Activated CD8-positive, alpha-beta memory T cell treated with anti-CD3 and anti-CD28 coated beads, Interleukin-2, amount 50 U/mL, for 24 hours (primary cell): ENCODE measurements around the gene H6PD.

Source experiments
- DNase-seq: peaks from one replicate; pipeline ENCODE4 v3.0.0-alpha.2; 2020; ENCODE audit errors: extremely low read depth

Gene H6PD

GRCh38 chr1:9240914-9241820 lies 6.6 kb downstream of the H6PD start:
- no peak for DNase-seq

DNA sequence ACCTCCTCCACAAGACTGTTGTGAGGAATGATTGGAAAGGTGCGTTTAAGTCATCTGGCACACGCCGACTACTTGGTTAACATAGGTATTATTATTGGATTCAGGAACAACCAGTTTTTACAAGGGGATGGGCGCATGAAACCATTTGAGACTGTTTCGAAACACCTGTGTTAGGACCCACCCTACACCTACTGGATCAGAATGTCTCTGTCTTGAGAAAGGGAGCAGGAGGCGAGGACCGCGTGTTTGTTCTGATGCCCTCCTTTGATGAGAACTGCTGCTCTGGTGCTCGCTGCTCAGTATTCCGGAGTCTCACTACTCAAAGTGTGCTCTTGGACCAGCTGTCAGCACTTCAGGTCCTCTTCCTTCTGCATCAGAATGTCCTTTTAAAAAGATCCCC lies 7.3 kb downstream of the H6PD start:
- no peak for DNase-seq

DNA sequence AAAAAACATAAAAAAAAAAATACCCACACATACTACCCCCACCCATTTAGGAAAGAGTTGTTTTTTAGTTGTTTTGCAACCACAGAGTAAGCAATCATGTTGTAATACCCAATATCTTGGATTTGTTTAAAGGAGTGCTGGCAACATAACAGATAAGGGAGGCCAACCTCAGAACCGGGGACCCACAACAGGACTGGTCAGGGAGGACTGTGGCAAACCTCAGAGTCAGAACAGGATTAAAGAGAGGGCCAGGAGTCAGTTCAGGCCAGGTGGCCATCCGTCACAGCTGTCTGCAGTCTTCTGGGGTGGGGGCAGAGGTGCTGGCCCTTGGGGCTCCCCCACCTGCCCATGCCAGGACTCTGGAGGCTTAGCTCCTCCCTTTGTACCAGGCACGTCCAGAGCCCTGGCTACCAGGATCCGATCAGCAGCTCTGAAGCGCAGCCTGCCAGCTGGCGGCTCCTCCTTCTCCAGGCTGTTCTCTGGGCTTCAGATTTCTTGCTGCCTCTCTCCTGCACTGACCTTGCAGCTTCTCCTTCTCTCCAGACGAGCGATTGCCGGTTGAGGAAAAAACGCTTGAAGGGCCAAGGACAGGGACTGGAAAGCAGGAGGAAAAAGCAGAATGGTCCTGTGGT lies 7.9 kb downstream of the H6PD start:
- DNase-seq = no peak

DNA sequence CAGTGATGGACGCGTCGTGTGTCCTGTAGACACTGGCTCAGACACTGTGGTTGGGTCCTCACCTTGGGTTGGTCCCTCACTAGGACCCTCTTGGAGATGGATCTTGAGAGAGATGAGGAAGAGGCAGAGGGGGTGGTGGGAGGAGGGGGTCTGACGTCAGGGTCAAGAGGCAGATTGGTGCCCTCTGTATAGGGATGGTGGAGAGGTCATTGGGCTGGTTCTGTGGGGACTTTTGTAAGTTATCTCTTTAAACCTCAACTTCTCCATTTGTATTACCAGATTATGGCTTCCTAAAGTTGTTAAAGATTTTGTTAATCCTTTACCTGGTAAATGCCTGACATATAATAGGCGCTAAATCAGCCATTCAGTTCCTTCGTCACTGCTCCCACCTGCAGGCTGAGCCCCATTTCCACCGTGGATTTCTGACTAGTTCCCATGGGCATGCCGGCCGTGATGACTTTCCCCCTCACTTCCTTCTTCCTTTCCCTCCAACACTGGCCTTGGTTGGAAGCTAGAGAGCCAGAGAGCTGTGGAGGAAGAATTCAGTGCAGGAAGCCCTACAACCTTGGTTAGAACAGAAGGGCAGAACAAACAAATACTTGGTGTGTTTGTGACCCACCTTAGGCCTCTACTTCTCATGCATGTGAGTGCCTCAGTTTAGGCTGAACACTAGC lies 8.6 kb downstream of the H6PD start:
- no peak for DNase-seq

- DNase-seq = no peak
These were observed 10.1 kb downstream of the H6PD start for GRCh38 chr1:9244501-9245229.

GRCh38 chr1:9245230-9245619 lies 10.7 kb downstream of the H6PD start:
- no peak for DNase-seq

DNA sequence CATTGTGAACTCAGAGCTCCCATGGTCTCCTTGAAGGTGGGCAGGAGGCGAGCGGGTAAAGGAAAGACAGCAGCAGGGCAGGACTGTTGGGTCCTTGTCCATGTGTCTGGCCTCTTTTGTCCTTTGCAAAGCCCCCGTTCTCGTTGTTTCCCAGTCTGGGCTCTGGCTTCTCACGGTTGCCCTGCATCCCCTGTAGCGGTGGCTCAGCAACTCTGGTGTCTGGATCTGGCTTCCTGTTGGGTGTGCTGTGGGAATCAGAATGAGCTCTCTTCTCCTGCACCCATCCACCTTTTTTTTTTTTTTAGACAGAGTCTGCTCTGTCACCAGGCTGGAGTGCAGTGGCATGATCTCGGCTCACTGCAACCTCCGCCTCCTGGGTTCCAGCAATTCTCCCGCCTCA lies 11.1 kb downstream of the H6PD start:
- no peak for DNase-seq

GRCh38 chr1:9246215-9246614 lies 11.6 kb downstream of the H6PD start:
- DNase-seq = no peak

DNA sequence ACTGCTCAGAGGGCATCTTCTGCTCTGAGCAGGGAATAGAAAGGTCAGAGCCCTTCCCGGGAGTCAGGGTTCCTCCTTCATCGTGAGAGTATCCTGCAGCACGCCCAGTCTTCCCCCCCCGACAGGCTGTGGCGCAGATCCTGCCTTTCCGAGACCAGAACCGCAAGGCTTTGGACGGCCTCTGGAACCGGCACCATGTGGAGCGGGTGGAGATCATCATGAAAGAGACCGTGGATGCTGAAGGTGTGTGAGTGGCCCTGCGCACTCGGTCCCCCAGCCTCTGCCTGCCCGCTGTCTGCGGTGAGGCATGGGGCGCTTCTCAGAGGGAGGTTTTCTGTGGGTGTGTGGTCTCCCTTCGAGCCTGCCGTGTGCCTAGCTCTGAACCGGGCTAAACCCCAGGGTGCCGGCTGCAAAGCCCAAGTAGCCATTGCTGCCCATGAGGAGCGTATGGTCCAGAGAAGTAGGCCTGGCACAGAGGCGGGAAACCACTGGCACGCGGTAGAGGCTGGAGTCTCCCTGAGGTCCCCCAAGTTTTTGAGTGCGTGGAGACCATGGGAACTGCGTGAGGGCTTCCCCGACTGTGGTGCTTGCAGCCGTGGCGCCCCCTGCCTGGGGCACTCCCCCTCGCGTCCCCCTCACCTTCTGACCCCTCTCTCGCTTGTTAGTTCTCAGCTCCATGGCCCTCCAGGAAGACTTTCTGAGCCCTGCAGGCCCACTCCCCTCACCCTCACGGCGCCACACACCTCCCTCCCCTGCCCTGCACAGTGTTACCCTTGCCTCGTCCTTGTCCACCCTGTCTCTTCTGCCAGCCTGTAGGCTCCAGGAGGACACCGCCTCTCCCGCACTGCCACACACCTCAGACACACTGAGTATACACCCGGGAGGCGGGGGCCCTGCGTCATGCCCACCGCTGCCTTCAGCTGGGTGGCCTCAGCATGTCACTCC lies 12.5 kb downstream of the H6PD start:
- no peak for DNase-seq

DNA sequence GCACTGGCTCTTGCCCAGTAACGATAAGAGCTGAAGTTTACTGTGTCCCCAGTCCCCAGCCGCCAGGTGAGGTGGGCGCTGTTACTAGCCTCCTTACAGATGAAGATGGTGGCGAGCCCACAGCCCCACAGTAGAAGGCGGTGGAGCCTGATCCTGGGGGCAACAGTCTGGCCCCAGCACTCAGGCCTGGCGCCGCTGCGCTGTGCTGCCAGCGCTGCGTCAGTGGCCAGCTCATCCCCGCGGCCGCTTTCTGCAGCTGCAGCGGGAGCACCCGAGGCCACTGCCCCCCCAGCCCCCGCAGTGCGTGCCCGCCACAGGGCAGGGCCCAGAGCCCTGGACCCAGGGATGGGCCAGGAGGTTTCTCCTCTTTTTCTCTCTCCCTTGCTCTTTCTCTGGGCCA lies 13.3 kb downstream of the H6PD start:
- DNase-seq = no peak

DNA sequence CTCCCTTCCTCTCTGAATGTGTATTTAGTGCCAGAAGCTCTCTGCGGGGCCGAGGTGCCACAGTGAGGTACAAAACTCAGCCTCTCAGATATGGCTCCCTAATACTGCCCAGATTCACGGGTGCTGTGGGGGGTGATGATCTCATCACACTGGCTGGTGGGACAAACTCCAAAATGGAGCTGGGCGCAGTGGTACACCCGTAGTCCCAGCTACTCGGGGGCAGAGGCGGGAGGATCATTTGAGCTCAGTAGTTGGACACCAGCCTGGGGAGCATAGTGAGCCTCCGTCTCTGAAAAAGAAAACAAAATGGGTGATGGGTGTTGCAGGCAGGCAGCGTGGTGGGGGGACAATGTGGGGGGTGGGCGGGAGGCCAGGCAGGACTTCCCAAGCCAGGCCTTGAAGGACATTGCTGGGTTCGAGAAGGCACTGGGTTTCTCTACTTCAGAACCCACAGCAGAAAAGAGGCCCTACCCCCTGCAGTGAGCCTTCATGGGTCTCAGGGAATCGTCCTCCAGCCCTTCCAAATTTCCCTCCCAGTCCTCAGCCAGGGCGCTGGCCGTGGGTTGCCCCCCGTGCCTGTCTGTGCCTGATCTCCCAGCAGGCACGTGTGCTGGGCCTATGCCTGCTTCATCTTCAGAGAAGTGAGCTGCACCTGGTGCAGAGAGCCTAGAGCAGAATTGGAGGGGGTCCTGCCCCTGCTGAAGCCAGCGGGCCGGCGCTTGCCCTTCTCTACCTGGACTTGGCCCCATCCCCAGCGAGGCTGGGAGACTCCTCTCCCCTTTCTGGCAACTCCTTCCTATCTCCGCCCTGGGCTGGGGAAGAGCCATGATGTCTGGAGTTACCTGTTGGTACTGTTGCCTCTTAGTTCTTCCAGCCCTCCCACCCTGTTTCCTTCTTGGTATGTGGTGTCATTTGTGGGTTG lies 14.0 kb downstream of the H6PD start:
- DNase-seq = no peak

GRCh38 chr1:9249263-9249533 lies 14.6 kb downstream of the H6PD start:
- no peak for DNase-seq

DNA sequence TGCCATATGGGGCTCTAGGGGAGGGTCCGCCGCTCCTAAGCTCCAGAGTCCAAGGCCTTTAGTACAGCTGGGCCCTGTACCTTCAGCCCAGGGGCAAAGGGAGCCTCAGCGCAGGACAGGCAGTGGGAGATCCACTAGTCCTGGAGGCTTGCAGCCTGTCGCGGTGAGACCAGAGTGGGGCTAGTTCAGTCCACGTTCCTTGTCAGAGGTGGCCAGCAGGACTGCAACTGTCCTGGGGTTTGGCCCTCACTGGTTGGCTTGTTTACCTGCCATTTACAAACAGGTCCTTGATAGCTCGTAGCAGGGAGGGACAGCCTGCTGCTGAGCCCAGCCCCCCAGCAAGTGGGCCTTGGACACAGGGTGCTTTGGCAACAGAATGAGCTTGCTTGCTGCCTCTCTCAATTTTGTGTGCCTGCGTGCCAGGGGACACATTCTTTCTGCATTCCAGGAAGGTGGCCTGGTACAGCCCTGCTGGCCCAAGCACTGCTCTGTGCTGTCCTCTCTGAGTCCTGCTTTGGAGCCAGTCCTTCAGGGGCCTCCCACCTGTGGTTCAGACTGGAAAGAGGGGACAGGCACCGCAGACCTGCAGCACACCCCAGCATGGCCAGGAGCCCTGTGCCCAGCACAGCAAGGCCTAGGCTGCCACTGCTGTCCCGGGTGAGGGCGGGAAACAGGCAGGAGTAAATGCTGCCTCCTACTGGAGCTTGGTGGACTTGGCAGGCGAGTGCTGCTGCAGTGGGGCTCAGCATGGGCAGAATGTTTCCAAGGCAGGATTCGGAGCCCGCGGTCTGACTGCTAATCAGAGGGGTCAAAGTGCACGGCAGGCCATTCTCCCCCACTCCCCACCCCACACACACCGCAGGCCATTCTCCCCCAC lies 15.2 kb downstream of the H6PD start:
- DNase-seq = no peak

DNA sequence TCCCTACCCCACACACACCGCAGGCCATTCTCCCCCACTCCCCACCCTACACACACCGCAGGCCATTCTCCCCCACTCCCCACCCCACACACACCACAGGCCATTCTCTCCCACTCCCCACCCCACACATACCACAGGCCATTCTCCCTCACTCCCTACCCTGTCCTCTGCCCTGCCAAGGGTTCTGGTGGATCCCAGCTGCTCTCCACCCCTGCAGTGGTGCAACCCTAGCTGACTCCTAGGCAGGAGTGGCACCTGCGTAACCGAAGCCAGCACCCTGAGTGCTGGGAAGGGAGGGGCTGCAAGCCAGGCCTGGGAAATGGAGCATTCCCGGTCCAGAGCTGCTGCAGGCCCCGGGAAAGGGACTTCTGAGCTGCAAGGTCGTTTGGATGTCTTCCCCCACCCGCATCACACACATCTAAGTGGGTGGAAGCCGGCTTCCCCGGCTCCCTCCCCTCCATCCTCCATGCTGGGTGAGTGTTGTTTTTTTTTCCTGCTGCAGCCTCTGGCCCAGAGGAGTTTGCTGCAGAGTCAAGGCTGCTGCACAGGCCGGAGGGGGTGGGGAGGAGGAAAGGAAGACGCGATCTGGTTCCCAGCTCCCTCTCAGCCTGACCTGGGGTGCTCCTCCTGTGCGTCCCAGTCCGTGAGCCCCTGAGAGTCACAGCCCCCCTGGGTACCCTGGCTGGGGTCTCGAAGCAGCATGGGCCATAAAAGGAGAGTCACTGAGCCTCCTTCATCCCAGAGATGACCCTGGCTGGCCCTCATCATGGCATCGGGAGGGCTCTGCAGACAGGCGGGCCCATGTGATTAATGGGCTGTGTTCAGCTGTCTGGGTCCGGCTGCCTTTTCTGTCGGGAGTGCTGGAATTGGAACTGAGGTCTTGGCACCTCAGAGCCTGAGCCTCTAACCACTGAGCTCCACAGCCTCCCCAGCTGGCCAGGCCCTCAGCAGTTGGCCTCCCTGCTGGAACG lies 16.1 kb downstream of the H6PD start:
- no peak for DNase-seq

DNA sequence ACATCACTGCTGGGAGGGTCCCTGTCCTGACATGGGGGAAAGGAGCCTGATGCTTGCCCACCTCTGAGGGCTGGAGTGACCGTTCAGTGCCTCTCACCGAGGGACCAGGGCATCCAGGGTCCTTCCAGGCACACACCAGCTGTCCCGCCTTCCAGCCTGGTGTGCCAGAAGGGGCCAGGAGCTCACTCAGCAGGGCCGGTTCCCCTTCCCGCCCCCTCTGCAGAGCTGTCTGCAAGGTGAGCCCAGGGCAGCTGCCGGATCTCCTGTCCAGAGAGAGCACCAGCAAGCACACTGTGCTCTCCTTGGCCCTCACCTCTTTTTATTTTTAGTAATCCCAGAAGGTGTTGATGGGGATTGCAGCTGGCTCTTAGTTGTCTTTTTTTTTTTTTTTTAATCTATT lies 16.9 kb downstream of the H6PD start:
- DNase-seq = no peak

- no peak for DNase-seq
These were observed 18.4 kb downstream of the H6PD start for GRCh38 chr1:9253004-9253403.

DNA sequence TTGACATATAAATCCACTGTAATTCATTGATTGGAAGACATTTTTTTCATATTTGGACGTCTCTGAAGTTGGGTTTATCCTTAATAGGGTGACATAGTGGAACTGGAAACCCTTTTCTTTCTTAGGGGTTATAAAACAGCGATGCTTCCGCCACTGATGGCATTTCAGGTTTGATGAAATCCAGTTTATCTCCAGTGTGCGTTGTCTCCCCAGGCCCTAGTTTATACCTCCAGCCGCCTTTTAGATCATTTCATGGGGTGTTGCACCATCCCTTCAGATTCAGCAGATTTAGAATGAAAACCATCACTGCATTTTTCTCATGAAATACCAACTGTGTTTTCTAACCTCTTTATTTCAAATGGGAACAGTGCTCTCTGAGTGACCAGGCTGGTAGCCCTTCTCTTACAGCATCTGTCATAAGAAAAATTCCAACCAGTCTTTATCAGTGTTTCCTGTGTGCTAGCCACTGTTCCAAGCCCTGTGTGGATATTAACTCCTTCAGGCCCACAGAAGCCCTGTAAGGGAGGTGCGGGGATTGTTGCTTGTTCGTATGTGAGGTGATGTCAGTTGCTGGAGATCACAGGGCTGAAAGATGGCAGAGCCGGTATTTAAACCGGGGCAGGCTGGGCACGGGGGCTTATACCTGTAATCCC lies 19.0 kb downstream of the H6PD start:
- DNase-seq = no peak

- no peak for DNase-seq
These were observed 21.8 kb downstream of the H6PD start for GRCh38 chr1:9256332-9256731.
